HG03354 (cell line): ENCODE results near the gene NANOS1.

Experiments
- ATAC-seq: cut with Tn5 transposase; IDR thresholded peaks from one replicate; pipeline ENCODE4 v1.9.1; 2021; ENCODE audit warnings: mild to moderate bottlenecking; ENCODE audit not compliant: unreplicated experiment, poor library complexity, severe bottlenecking

The NANOS1 gene, protein sequence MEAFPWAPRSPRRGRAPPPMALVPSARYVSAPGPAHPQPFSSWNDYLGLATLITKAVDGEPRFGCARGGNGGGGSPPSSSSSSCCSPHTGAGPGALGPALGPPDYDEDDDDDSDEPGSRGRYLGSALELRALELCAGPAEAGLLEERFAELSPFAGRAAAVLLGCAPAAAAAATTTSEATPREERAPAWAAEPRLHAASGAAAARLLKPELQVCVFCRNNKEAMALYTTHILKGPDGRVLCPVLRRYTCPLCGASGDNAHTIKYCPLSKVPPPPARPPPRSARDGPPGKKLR

DNA sequence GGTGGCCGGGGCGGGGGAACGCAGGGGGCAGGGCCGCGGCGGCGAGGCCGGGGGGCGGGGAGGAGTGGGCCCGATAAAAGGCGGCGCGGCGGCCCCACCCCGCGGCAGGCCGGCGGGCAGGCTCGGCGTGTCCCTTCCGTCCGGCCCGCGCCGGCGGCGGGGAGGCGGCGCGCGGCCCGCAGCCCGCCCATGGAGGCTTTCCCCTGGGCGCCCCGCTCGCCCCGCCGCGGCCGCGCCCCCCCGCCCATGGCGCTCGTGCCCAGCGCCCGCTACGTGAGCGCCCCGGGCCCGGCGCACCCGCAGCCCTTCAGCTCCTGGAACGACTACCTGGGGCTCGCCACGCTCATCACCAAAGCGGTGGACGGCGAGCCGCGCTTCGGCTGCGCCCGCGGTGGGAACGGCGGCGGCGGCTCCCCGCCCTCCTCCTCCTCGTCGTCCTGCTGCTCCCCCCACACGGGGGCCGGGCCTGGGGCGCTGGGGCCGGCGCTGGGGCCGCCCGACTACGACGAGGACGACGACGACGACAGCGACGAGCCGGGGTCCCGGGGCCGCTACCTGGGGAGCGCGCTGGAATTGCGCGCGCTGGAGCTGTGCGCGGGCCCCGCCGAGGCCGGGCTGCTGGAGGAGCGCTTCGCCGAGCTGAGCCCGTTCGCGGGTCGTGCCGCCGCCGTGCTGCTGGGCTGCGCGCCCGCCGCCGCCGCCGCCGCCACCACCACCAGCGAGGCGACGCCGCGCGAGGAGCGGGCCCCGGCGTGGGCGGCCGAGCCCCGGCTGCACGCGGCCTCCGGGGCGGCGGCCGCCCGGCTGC, at the start of gene NANOS1:
NANOS1 (plus strand) TSS at position 102 of the 808 bp plus-strand sequence; CDS start at position 190, 88 bp downstream.
- ATAC-seq = peak; percentile 29

DNA sequence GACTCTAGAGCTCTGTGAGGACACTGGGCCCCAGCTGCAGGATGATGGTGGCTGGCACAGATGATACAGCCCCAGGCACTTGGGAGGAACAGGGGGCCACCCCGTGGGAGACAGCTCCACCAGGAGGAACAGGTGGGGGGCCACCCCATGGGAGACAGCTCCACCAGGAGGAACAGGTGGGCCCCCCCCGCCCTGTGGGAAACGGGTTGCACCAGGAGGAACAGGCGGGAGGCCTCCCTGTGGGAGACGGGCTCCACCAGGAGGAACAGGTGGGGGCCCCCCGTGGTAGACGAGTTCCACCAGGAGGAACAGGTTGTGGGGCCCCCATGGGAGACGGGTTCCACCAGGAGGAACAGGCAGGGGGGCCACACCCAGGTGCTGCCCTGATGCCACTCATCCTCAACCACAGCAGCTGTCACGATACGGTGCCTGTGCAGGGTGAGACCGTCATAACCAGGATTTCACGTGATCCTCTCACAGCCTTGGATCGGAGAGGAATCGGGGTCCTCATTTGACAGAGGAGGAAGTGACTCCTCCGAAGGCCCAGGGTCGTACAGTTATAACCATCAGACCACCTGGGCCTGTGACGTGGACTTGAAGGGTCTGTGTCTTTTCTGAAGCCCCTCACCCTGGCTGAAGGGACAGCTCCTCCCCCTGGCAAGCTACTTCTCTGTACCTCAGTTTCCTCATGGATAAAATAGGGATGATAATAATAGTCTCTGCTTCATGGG, 49.2 kb upstream of the NANOS1 start:
- ATAC-seq = no peak

DNA sequence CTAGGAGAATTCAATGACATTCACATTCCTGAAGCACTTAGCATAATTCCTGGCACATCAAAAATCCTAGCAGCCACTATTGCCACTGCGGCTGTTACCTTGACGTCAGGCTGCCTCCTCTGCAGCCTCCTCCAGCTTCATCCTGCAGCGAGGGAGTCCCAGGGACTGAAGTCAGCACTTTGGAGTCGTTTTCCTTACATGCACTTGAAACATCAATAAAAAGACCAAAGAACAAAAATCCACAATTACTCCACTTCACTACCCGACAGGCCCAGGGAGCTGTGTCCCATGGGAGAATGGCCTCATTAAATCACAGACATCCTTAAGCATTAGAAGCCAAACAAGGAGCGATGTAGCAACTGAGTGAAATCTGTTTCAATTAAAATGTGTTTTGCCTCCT, 48.6 kb upstream of the NANOS1 start:
- no peak for ATAC-seq

DNA sequence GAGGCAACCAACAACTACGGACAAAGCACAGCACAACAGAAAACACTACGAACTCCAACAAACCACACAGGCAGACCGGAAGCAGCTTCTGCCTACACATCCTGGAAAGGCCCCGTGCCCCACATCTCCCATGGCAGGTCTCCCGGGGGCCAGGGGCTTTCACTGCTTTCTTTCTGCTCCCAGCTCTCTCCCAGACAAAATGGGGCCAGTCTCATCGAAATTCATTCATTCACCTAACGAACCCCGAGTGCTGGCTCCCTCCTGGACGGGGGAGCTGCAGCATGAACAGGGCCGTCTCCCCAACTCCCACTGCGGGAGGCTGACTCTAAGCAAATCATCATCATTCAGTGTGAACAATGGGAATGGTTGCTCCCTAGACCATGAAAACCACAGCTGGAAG, 47.6 kb upstream of the NANOS1 start:
- no peak for ATAC-seq

DNA sequence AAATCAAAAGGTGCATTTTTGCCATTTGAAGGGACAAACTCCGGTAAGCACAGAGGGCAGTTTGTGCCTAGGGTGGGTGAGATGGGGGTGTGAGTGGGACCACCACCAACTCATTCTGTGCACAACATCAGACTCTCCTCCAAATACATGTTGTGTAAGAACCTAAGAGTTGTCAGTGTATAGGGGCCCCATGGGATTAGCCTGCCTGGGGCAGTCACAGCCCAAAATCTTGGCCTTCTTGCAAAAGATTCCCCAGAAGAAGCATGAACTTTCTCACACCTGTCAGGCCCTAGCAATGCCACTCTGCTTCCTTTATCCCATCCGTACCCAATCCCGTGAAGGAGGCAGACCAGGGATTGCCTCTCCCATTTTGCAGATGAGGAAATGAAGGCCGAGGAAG, 47.1 kb upstream of the NANOS1 start:
- ATAC-seq = no peak

DNA sequence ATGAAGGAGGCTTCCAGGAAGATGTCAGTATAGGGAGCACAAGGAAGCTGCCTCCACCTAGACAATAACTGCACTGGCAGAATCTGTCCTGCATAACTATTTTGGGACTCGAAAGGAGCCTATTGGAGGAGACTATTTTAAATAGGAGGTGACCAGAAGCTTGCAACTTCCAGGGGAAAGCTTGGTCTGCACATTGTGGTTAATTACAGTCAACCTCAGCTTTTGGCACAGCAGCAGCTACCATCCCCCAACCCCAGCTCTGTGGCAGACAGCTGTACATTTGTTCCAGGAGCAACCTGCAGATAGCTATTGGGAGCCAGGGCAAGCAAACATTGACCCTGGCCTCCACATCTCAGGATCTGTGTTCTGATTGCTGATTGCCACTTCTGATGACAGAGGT, 46.3 kb upstream of the NANOS1 start:
- no peak for ATAC-seq

DNA sequence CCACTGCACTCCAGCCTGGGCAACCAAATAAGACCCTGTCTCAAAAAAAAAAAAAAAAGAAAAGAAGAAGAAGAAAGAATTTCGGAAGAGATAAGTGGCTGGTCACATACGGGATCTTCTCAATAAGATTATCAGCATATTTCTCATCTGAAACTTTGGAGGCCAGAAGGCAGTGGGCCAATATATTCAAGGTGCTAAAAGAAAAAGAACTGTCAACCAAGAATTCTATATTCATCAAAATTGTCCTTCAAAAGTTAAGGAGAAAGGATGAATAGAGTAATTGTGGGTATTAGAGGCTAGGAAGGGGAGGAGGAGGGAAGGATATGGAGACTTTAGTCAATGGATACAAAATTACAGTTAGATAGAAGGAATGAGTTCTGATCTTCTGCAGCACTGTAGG, 43.9 kb upstream of the NANOS1 start:
- no peak for ATAC-seq

DNA sequence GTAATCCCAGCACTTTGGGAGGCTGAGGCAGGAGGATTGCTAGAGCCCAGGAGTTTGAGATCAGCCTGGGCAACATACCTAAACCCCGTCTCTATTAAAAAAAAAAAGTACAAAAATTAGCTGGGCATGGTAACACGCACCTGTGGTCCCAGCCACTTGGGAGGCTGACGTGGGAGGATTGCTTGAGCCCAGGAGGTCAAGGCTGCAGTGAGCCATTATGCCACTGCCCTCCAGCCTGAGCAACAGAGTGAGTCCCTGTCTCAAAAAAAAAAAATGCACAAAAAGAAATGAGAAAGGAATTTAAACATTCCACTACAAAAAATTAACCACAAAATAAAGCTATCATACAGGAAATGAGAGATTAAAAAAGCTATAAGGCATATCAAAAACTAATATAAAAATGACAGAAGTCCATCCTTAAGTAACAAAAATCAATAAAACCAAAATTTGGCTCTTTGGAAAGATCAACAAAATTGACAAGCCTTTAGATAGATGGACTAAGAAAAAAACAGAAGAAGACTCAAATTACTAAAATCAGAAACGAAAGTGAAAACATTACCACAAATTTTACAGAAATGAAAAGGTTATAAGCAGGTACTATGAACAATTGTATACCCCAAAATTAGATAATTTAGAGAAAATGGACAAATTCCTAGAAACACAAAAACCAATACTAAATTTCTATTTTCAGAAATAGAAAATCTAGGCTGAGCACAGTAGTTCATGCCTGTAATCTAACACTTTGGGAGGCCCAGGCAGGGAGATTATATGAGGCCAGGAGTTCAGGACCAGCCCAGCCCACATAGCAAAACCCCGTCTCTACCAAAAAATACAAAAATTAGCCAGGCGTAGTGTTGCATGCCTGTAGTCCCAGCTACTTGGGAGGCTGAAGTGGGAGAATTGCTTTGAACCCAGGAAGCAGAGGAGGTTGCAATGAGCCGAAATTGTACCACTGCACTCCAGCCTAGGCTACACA, 42.4 kb upstream of the NANOS1 start:
- peak; percentile 89 for ATAC-seq

DNA sequence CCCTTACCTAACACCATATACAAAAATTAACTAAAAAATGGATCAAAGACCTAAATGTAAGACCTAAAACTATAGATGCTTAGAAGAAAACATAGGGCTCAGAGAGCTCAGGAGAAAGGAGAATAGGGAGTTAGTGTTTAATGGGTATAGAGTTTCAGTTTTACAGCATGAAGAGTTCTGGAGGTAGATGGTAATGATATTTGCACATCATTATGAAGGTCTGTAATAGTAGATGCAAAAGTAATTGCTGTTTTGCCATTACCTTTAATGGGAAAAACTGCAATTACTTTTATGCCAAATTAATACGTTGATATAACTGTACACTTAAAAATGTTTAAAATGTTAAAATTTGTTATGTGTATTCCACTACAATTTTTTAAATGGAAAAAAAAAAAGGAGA, 39.2 kb upstream of the NANOS1 start:
- no peak for ATAC-seq

DNA sequence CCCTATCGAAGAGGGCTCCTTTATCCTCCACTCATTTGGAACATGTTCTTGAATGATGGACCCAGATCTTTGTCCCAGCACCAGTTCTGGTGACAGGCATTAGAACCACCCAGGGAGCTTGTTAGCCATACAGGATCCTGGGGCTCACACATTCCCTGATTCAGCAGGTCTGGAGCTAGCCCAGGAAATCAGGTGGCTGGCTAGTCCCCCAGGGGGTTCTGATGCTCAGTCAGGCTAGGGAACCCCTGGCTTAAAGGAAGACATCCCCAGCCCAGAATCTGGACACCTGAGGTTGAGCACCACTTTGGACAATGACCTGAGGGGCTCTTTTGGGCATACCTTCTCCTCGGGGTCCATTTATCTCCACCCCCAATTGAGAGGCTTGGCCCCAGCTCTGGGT, 37.0 kb upstream of the NANOS1 start:
- no peak for ATAC-seq

DNA sequence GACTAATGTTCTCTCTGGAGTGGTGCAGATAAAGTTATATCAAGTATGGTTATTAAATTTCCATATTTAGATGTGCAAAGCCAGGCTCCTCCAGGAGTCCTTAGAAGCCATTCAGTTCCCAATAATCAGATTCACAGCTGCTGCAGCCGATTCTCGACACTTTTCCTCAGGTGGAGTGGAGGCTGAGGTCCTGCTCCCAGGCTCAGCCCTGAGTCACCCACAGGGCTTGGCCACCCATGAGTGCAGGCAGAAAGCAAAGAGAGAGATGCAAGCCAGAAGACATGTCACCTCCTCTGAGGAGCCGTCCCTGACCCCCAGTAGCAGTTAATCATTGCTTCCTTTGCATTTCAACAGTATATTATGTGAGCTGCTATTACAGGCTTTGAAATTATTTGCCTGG, 36.3 kb upstream of the NANOS1 start:
- ATAC-seq = no peak

DNA sequence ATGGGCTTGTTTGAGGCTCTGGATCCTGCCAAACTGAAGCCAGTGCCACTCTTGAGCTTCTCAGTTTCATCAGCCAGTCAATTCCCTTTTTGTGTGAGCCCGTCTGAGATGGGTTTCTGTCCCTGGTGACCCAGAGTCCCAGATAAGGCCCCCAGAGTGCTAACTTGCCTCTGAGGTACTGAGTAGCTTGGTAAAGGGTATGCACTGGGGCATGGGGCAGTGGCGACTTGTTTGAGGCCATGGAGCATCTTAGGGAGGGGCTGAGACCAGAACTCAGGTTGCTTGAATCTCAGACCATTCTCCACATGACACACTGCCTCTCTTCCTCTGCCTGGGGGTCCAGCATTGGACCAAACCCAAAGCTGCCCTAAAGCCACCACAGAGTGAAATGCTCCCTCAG, 35.2 kb upstream of the NANOS1 start:
- no peak for ATAC-seq

DNA sequence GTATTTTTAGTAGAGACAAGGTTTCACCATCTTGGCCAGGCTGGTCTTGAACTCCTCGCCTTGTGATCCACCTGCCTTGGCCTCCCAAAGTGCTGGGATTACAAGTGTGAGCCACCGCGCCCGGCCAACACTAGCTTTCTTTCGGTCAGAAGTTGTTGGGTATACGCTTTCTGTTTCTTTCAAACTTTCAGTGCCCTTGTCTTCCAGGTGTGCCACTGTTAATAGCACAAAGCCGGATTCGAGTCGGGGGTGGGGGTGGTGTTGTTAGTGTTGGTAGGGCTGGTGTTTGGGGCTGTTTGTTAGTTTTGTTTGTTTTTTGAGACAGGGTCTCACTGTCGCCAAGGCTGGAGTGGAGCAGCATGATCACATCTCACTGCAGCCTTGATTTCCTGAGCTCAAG, 33.8 kb upstream of the NANOS1 start:
- no peak for ATAC-seq

DNA sequence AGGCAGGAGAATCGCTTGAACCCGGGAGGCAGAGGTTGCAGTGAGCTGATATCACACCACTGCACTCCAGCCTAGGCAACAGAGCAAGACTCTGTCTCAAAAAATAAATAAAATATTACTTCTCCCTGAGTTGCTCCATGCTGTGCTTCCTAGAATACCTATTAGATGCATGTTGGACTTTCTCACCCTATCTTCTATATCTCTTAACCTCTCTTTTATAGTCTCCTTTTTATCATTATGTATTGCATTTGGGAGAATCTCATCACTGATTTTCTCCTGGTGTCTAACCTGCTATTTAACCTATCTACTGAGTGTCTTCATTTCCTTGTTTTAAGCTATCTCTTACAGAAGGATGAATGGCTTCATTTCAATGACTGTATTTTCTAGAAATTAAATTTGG, 32.1 kb upstream of the NANOS1 start:
- no peak for ATAC-seq

DNA sequence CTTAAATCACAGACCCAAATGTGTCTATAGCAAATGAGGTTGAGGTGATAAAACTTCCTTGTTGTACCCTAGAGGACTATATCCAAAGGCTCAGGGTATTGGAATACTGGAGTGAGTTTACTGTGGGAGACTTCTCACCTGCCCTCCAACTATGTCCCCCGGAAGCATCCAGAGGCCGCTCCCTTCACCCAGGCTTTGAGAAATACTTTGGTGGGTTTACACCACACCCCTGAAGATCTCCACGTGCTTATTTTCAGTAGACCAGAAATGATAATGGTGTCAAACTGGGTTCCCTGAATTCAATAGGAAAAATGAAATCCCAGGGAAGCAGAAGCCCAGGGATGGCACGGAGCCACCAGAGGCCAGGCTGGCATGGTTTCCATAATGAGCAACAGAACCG, 31.3 kb upstream of the NANOS1 start:
- ATAC-seq = no peak

DNA sequence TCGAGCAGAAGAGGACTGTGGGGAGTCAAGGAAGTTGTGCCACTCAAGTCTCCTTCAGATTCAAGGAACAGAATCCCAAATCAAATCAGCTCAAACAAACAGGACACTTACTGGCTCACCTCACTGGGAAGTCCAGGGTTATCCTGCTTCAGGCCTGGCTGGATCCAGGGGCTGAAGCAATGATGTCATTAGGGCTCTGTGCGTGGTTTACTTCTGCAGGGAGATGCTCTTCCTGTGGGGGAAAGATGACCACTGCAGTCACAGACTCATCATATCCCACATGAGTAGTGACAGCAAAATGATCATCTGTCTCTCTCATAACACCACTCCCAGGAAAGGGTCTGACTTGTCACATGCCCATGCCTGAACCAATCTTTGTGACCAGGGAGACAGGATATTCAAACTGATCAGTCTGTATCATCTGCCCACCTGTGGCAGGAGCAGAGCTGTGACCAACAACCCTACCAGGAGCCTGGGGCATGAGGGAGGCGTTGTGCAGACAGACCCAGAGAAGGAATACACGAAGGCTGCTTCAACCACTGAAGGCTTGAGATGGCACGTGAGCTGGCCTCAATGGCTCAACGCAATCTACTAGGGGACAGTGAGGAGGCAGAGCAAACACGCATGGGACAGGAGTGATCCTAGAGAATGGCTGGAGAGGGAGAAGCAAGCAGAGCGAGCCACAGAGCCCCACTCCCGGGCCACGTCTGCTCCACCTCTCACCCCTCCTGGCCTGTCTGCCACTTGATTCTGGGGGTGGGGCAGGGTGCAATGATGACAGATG, 27.6 kb upstream of the NANOS1 start:
- ATAC-seq = no peak

DNA sequence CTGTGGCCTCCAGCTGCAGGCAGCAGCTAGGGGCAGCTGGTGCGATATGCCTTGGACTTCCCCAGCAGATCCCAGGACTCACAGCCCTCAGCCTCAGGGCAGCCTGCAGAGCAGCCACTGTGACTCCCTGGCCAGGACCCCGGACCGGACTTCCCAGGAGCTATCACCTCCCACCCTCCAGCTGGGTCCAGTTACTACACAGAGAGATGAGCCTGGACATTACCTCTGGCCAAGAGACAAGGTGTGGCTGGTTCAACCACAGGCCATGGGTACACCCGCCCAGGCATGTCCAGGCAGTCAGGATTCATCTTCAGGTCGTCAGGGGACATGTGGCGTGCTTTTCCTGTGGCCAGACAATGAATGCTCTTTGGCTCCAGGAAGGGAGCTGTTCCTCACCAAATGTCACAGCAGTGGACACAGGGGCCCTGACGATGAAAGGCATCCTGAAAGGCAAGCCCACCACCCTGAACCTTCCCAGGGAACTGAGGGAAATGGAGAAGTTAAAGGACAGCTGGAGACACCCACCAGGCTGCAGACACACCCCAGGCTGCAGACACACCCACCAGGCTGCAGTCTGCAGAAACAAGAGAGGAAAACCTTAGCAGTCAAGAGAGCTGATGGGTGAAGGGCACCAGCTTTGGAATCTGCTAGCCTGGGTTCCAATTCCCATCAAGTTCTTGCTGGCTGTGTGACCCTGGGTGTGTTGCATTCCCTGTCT, 25.8 kb upstream of the NANOS1 start:
- ATAC-seq = no peak

DNA sequence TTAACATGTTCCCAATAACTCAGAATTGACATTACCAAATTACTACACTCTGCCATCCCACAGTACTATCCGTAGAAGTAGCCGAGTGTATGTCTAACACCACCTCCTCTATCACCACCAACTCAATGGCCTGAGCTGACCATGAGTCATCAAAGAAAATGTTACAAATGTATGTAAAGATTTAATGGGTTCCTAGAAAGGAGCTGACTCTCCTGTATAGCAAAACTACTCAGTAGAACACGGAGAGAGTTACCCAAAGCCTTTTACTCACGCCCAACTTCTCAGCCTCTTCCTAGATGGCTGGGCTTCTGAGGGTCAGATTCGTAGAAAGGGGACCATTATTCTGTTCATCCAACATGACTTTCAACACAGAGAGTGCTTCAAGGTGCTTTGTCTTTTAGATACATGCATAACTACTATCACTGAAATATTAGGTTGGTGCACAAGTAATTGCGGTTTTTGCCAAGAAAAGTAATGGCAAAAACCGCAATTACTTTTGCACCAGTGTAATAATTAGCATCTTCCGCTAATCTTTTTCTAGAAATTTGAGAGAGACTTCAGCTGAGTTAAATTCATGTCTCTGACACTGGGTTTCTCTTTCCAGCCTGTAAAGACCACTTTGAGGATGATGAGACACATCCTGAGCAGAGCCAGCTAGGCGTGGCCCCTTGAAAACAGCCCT, 24.0 kb upstream of the NANOS1 start:
- ATAC-seq = no peak
